C4-2B (cell line): ENCODE results near the gene MYZAP.

Experiments used
- H3K27ac ChIP-seq: fragments of 450-650 bp; 2 replicates; pipeline ENCODE4 v1.5.1; 2017
- ZFX ChIP-seq: fragments of 450-650 bp; IDR thresholded peaks from 2 replicates; pipeline ENCODE4 v1.6.1; 2017
- TF ChIP-seq, protein P1 (sequence below): fragments of 450-650 bp; conservative IDR thresholded peaks from 2 replicates; pipeline ENCODE4 v1.5.1; 2017; ENCODE audit warnings: mild to moderate bottlenecking

Gene MYZAP

DNA sequence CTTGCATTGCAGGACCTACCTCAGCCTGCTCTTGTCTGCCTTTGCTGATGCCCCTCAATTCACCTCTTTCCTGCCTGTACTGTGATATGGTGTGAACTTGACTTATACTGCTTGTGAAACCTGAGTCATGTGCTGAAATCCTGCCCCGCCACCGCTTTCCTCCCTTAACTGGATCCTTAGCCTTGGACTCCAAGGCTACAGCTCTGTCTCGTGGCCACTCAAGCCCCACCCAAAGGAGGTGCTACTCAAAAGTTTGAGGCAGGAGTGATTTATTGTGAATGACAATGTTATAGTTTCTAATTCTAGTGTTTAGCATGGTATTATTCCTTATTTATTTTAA, 56.1 kb downstream of the MYZAP start:
- peak overlapping the region; percentile 23; the same call in 1 of the 2 replicates for H3K27ac ChIP-seq
- TF ChIP-seq, protein P1, sequence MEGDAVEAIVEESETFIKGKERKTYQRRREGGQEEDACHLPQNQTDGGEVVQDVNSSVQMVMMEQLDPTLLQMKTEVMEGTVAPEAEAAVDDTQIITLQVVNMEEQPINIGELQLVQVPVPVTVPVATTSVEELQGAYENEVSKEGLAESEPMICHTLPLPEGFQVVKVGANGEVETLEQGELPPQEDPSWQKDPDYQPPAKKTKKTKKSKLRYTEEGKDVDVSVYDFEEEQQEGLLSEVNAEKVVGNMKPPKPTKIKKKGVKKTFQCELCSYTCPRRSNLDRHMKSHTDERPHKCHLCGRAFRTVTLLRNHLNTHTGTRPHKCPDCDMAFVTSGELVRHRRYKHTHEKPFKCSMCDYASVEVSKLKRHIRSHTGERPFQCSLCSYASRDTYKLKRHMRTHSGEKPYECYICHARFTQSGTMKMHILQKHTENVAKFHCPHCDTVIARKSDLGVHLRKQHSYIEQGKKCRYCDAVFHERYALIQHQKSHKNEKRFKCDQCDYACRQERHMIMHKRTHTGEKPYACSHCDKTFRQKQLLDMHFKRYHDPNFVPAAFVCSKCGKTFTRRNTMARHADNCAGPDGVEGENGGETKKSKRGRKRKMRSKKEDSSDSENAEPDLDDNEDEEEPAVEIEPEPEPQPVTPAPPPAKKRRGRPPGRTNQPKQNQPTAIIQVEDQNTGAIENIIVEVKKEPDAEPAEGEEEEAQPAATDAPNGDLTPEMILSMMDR, result no peak
- TF ChIP-seq ZFX, result no peak

DNA sequence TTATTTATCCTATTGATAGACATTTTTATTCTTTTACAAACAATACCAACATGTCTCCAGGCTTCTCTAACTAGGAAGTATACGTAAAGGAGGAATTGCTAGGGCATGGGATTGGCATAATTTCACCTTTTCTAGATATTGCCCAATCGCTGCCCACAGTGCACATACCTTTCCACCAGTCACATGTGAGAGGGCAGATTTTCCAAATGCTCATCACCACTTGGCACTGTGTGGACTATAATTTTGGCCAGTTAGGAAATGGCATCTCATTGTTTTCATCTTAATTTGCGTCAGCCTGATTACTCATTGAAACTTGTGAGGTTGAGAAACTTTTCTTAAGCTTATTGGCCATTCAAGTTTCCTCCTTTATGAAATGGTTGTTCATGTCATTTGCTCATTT, 57.4 kb downstream of the MYZAP start:
- no peak overlapping the region for H3K27ac ChIP-seq
- TF ChIP-seq ZFX, result no peak
- TF ChIP-seq, protein P1, result no peak

DNA sequence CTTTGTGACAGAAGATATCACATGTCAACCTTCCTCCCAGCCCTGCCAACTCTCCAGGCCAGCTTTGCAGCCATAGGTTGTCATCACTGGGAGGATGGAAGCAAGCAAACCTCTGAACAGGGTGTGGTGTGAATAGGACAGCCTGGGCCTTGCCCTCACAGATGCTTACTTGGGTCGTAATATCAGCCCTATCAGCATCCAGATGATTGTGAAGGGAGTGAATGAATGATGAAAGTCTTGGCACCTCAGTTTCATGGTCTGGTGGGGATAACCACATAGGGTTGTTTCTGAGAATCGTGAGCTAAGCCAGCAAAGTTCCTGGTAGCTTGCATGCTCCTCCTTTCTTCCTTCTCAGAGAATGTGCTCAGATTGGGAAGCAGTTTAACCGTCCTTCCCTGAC, 59.7 kb downstream of the MYZAP start:
- no peak overlapping the region for H3K27ac ChIP-seq
- TF ChIP-seq ZFX, result no peak
- TF ChIP-seq, protein P1, result no peak

DNA sequence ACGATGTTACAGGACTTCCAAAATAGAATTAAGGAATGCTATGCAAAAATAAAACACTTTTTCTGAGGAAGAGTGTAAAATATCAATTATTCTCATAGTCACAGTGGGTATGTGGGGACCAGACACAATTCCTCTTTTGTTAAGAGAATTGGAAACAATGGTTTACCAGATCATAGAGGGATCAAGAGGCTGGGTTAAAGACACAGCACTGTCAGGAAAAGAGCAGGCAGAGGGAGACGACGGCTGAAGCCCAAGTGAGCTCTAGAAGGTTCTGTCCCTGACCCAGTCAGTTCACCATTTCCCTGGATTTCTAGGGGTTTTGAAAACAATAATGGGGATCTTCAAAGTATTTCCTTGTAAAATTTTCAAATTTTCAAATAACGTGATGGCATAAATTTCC, 60.8 kb downstream of the MYZAP start:
- no peak overlapping the region for H3K27ac ChIP-seq
- TF ChIP-seq ZFX, result no peak
- TF ChIP-seq, protein P1, result no peak

DNA sequence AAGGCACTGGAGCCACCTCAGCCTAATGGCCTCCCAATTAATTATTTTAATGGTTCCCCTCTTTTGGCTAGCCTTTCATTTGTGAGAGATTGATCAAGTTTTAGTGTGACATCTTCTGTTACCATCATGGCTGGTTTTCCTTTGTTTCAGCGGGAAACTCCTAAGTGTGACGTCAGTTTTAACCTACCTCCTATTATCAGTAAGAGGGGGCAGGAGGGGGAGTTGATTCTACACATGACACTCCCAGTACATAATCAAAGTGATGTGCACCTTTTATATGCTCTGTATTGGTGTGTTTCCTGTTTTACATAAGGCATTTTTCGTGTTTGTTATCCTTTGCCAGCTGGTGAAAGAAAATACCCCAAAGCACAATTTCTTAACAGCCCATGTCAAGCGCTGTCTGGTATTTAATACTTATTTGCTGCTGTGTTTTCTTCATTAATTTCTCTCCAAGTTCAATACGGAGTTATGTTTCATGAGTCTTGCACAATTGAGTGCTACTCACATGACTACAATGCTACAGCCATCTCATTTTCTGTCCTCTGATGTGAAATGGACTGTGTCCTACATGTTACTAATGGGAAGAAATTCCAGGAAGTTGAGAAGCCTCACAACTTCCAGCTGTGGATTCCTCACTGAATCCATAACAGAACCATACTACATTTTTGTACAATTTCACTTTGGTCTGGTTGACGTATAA, 62.6 kb downstream of the MYZAP start:
- TF ChIP-seq, protein P1, result no peak
- TF ChIP-seq ZFX, result no peak
- H3K27ac ChIP-seq, result no peak overlapping the region

DNA sequence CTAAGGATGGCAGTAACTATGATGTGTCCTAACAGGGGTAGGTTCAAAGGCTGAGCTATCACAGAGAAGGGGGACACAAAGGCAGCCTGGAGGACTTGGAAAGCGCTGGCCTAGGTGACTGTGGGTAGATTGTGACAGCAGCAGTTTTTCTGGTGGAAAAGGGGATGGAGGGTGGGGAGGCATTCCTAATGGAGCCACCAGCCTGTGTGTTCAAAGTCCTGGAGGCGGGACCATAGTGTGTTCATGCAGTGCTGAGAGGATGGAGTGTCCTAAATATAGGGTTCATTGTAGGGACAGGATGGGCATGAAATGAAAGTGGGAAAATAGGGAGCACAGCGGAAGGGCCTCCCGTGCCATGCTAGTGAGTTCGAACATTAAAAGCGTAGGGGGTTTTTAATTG, 63.3 kb downstream of the MYZAP start:
- H3K27ac ChIP-seq, result no peak overlapping the region
- no peak for TF ChIP-seq ZFX
- TF ChIP-seq, protein P1, result no peak

DNA sequence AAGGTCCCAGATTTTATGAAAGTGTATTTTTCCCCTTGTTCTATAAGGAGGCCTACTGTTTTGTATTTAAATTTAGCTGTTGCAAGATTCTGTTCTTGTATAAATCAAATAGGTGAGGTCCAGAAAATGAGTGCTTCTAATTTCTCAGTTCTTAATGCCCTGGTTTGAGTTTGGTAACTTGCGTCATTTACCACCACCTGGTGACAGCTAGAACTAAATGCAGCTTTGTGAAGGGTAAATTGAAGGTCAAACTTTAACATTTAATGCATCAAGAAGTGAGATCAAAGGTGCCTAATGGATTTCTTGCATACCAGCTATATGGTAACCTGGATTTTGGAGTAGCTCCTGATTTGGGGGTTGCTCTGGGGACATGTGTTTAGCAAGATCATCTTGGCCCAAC, 64.1 kb downstream of the MYZAP start:
- TF ChIP-seq ZFX, result no peak
- TF ChIP-seq, protein P1, result peak; percentile 14
- no peak overlapping the region for H3K27ac ChIP-seq
